SH-SY5Y (cell line): Measurements from ENCODE around the gene HPN.

Experiments used
- GATA2 ChIP-seq: IDR thresholded peaks from 2 replicates; pipeline ENCODE4 v1.6.1; 2011; ENCODE audit warnings: mild to moderate bottlenecking, low read depth, low read length
- GATA3 ChIP-seq: IDR thresholded peaks from 2 replicates; pipeline ENCODE4 v1.6.1; 2011; ENCODE audit warnings: low read depth, mild to moderate bottlenecking, low read length, moderate library complexity

DNA sequence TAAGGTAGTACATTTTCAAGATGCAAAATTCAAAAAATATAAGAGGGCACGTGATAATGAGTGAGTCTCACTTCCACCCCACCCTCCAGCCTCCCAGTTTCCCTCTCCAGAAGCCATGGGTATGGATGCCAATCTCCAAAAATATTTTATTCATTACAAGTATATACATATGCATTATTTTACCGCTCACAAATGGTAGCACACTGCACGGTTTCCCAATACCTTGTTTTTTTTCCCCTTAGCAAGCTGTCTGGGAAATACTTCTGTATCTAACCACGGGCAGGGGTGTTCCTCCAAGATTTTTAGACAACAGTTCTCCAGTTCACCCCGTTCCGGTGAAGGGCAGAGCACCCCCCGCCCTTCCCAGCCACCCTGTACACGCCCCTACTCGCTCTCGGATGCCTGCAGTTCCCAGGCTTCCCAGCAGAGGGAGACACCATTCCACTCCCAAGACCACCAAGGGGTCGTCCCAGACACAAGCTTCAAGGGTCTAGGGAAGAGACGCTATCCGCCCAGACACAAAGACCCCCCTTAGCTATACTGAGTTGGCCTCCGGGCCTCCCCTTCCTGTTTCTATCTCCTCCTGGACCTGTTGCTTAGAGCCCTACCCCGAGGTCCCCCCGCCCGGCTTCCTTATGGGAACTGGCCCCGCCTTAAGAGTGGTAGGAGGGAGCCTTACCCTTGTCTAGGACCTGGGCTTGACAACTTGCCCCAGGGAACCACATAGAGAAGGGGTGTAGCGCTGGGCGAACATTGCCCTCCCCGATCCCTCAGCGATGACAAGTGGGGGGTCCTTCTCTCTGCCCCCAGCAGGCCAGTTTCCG lies 73.0 kb downstream of the HPN start:
- TF ChIP-seq GATA2 (no peak), GATA3 (no peak)
